MM.1S (cell line): ENCODE results near the gene RHOV.
"Not testable (repeated sequence)": the region's sequence is repeated elsewhere in the genome, so short reads cannot be mapped to it uniquely, and the experiment has no call there.

Experiments used
- CTCF ChIP-seq: fragments of 300-600 bp; sonication (generic); IDR thresholded peaks from 2 replicates; pipeline ENCODE4 v1.5.1; 2016; ENCODE audit warnings: antibody characterized with exemption, low read length, mixed read lengths
- EZH2 ChIP-seq: fragments of 300-600 bp; sonication (generic); optimal IDR thresholded peaks from 2 replicates; pipeline ENCODE3; 2017; ENCODE audit warnings: low read depth, mild to moderate bottlenecking, antibody characterized with exemption, low read length, mixed read lengths
- EZH2phosphoT487 ChIP-seq: fragments of 300-600 bp; sonication (generic); IDR thresholded peaks from 2 replicates; pipeline ENCODE4 v1.6.1; 2018; ENCODE audit warnings: antibody characterized with exemption, low read length

- TF ChIP-seq CTCF, EZH2, EZH2phosphoT487: not testable (repeated sequence)
Measured at GRCh38 chr15:40861147-40861546, 12.9 kb downstream of the RHOV start.
